ENCODE data around the gene DAB1.

DNA sequence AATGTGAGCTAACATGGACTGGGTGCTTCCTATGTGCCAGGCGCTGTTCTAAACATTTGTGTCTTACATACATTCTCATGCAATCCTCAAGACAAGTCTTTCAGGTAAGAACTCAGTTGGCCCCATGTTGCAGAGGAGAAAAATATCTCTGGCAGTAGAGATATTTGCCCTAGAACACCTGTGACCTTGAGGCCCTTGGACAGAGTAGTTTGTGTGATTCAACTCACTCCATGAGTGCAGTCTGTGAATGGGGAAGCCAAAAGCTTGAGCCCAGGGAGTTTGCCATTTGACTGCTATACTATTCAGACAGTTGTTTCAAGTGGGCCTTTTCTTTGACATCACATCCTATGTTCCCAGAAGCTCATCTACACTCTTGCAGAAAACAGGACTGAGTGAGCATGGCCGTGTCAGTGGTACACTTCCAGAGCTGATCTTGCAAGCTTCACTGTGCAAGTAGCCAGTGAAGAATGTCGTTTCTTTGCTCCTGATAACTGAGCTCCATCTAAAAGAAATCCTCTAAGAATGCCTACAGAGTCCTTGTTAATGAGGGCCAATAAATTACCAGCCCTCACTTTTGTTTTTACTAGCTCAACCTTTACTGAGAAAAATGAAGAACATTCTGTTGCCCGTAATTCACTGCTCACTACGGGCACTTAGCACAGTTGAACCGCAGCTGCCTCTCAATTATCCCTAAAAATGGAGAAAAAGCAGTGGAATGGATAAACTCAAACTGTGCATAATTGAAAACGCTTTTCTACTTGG, 359.3 kb downstream of the DAB1 start:
- TF ChIP-seq, protein P1, sequence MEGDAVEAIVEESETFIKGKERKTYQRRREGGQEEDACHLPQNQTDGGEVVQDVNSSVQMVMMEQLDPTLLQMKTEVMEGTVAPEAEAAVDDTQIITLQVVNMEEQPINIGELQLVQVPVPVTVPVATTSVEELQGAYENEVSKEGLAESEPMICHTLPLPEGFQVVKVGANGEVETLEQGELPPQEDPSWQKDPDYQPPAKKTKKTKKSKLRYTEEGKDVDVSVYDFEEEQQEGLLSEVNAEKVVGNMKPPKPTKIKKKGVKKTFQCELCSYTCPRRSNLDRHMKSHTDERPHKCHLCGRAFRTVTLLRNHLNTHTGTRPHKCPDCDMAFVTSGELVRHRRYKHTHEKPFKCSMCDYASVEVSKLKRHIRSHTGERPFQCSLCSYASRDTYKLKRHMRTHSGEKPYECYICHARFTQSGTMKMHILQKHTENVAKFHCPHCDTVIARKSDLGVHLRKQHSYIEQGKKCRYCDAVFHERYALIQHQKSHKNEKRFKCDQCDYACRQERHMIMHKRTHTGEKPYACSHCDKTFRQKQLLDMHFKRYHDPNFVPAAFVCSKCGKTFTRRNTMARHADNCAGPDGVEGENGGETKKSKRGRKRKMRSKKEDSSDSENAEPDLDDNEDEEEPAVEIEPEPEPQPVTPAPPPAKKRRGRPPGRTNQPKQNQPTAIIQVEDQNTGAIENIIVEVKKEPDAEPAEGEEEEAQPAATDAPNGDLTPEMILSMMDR (IDR thresholded peaks at IDR 0.05; ENCODE audit: insufficient read depth, low read length, poor library complexity, severe bottlenecking), result no peak
- TF ChIP-seq EZH2phosphoT487 (conservative IDR thresholded peaks at IDR 0.05; ENCODE audit: low read length), result no peak
